Uterus (tissue), 4 donors: ENCODE results near the gene TEX51. TPM values are rescaled to one million over a fixed set of nuclear protein-coding genes. Genes with fewer than 3 reads are reported as not detected.

Experiments used
- DNase-seq, 2 donors: peaks; one replicate each; pipeline ENCODE4 v3.0.0-alpha.2; 2019 to 2020
- H3K27ac ChIP-seq, 2 donors: fragments of 200-600 bp; sonication (generic); 1 replicate in 1 of 2; 2 replicates in 1 of 2; pipeline ENCODE4 v1.5.1; 2016 to 2018
- H3K27me3 ChIP-seq, 2 donors: fragments of 200-600 bp; sonication (generic); one replicate each; pipeline ENCODE4 v1.5.1; 2018 to 2019; ENCODE audit warnings: control low read depth in 1 of 2
- H3K36me3 ChIP-seq, 2 donors: fragments of 200-600 bp; sonication (generic); one replicate each; pipeline ENCODE4 v1.5.1; 2019; ENCODE audit warnings: control low read depth in 1 of 2
- H3K4me1 ChIP-seq, 2 donors: fragments of 200-600 bp; sonication (generic); one replicate each; pipeline ENCODE4 v1.5.1; 2018 to 2019; ENCODE audit warnings: control low read depth in 1 of 2
- H3K4me3 ChIP-seq, 2 donors: fragments of 200-600 bp; sonication (generic); 1 replicate in 1 of 2; 2 replicates in 1 of 2; pipeline ENCODE4 v1.5.1; 2018 to 2019; ENCODE audit warnings: mild to moderate bottlenecking in 1 of 2
- H3K9me3 ChIP-seq, 2 donors: fragments of 200-600 bp; sonication (generic); one replicate each; pipeline ENCODE4 v1.5.1; 2019; ENCODE audit warnings: control low read depth in 1 of 2
- CTCF ChIP-seq, 4 experiments: fragments of 200-600 bp in 2 of 4; fragments of 450-650 bp in 2 of 4; sonication (generic) in 2 of 4; IDR thresholded peaks; one replicate each; pipeline ENCODE4 v1.5.1; 2016 to 2019; ENCODE audit warnings: antibody characterized with exemption in 4 of 4, mild to moderate bottlenecking in 2 of 4, moderate library complexity in 1 of 4
- POLR2A ChIP-seq, 2 donors: fragments of 450-650 bp; IDR thresholded peaks; one replicate each; pipeline ENCODE4 v1.6.1; 2016; ENCODE audit warnings: antibody characterized with exemption in 2 of 2, mild to moderate bottlenecking in 1 of 2, moderate library complexity in 1 of 2
- intact Hi-C: fragments of 100-400 bp; cut with DNase I; formaldehyde crosslinking; loops from one replicate; pipeline ENCODE4 v1.15.1; 2023; ENCODE audit warnings: low total_unique reads
- total RNA-seq, 4 donors: library from RNA; depleted of rRNA in 3 of 4; stranded (reverse); fragments of >200 nt in 3 of 4; gene quantifications; one replicate each; pipeline versions ENCODE4 v1.1.0 to v1.2.4, GENCODE V29; 2014 to 2023
- donor health status: DM: yes; HTN: yes; CAD: no.

Gene TEX51
- total RNA-seq, 4 donors from 2014 or later, result not detected

- no peak for DNase-seq
- no peaks in the 10 kb centered on the region for H3K4me1 ChIP-seq
- no peak overlapping the region for H3K27ac ChIP-seq
- no peak for TF ChIP-seq CTCF (IDR thresholded peaks at IDR 0.05)
- H3K36me3 ChIP-seq, result no peaks in the 10 kb centered on the region
- H3K27me3 ChIP-seq, result no peaks in the 10 kb centered on the region
- H3K4me3 ChIP-seq, result no peak overlapping the region
- intact Hi-C loops, result no loop called here
- no peaks in the 10 kb centered on the region for H3K9me3 ChIP-seq
Measured at GRCh38 chr2:126863336-126864015, 35.2 kb upstream of the TEX51 start.

- no peaks in the 10 kb centered on the region for H3K9me3 ChIP-seq
- no peaks in the 10 kb centered on the region for H3K36me3 ChIP-seq
- H3K27me3 ChIP-seq, result no peaks in the 10 kb centered on the region
- no peak for DNase-seq
- TF ChIP-seq CTCF (IDR thresholded peaks at IDR 0.05) (no peak), POLR2A (IDR thresholded peaks at IDR 0.05) (no peak)
- no peak overlapping the region for H3K4me3 ChIP-seq
- intact Hi-C loops, result no loop called here
- no peaks in the 10 kb centered on the region for H3K4me1 ChIP-seq
- no peak overlapping the region for H3K27ac ChIP-seq
Measured at GRCh38 chr2:126864861-126865260, 33.8 kb upstream of the TEX51 start.

- Histone ChIP-seq H3K9me3 (no peaks in the 10 kb centered on the region), H3K36me3 (no peaks in the 10 kb centered on the region), H3K4me3 (no peak overlapping the region), H3K27me3 (no peaks in the 10 kb centered on the region), H3K27ac (no peak overlapping the region), H3K4me1 (no peaks in the 10 kb centered on the region)
- DNase-seq, result no peak
- intact Hi-C loops, result no loop called here
- no peak for TF ChIP-seq POLR2A (IDR thresholded peaks at IDR 0.05)
- no peak for TF ChIP-seq CTCF (IDR thresholded peaks at IDR 0.05)
Measured at GRCh38 chr2:126866451-126866850, 32.2 kb upstream of the TEX51 start.

- Histone ChIP-seq H3K27me3 (no peaks in the 10 kb centered on the region), H3K9me3 (no peaks in the 10 kb centered on the region), H3K27ac (no peak overlapping the region), H3K4me3 (no peak overlapping the region), H3K4me1 (no peaks in the 10 kb centered on the region), H3K36me3 (no peaks in the 10 kb centered on the region)
- intact Hi-C loops, result no loop called here
- no peak for DNase-seq
- TF ChIP-seq CTCF (IDR thresholded peaks at IDR 0.05) (no peak), POLR2A (IDR thresholded peaks at IDR 0.05) (no peak)
Measured at GRCh38 chr2:126874961-126875360, 23.7 kb upstream of the TEX51 start.

- Histone ChIP-seq H3K4me1 (no peaks in the 10 kb centered on the region), H3K36me3 (no peaks in the 10 kb centered on the region), H3K4me3 (no peak overlapping the region), H3K27ac (no peak overlapping the region), H3K27me3 (no peaks in the 10 kb centered on the region), H3K9me3 (no peaks in the 10 kb centered on the region)
- TF ChIP-seq CTCF (IDR thresholded peaks at IDR 0.05) (no peak), POLR2A (IDR thresholded peaks at IDR 0.05) (no peak)
- intact Hi-C loops, result no loop called here
- DNase-seq, result no peak
Measured at GRCh38 chr2:126876631-126877030, 22.1 kb upstream of the TEX51 start.
